Neural cell (in vitro differentiated cells): ENCODE data around the gene CLCN5. TPM values are rescaled to one million over a fixed set of nuclear protein-coding genes. Genes with fewer than 3 reads are reported as not detected.

Source experiments
- H2AFZ ChIP-seq: fragments of 200-600, 300-800 bp; sonication (generic), shearing (Covaris generic); 2 replicates; pipeline ENCODE4 v1.6.0; 2014; ENCODE audit warnings: low read depth, mild to moderate bottlenecking, antibody characterized with exemption, low read length, moderate library complexity
- H3F3A ChIP-seq: fragments of 200-600 bp; shearing (Covaris generic); 2 replicates; pipeline ENCODE4 v1.6.1; 2016; ENCODE audit warnings: mild to moderate bottlenecking, moderate library complexity, mixed read lengths, antibody characterized with exemption, low read length; ENCODE audit not compliant: insufficient read depth, poor library complexity, severe bottlenecking
- H3K27ac ChIP-seq: fragments of 200-600, 300-800 bp; sonication (generic), shearing (Covaris generic); 2 replicates; pipeline ENCODE4 v1.5.1; 2014; ENCODE audit warnings: mild to moderate bottlenecking, low read length, moderate library complexity
- H3K27me3 ChIP-seq: fragments of 300-800, 200-600 bp; sonication (generic), shearing (Covaris generic); 2 replicates; pipeline ENCODE4 v1.6.0; 2014; ENCODE audit warnings: mild to moderate bottlenecking, low read depth, low read length, moderate library complexity; ENCODE audit not compliant: insufficient read depth
- H3K36me3 ChIP-seq: fragments of 300-800, 200-600 bp; sonication (generic), shearing (Covaris generic); 2 replicates; pipeline ENCODE4 v1.5.1; 2014; ENCODE audit warnings: mild to moderate bottlenecking, antibody characterized with exemption, low read length, moderate library complexity; ENCODE audit not compliant: insufficient read depth
- H3K4me2 ChIP-seq: fragments of 300-800, 200-600 bp; sonication (generic), shearing (Covaris generic); 2 replicates; pipeline ENCODE4 v1.6.0; 2014; ENCODE audit warnings: mild to moderate bottlenecking, low read length
- H3K4me3 ChIP-seq: fragments of 300-800, 200-600 bp; sonication (generic), shearing (Covaris generic); 2 replicates; pipeline ENCODE4 v1.5.1; 2014; ENCODE audit warnings: mild to moderate bottlenecking, low read length, moderate library complexity
- H3K79me2 ChIP-seq: fragments of 200-600 bp; shearing (Covaris generic); replicated peaks from 2 replicates; pipeline ENCODE4 v1.6.0; 2014; ENCODE audit warnings: mild to moderate bottlenecking, low read length, moderate library complexity; ENCODE audit not compliant: insufficient read depth
- H3K9ac ChIP-seq: fragments of 300-800, 200-600 bp; sonication (generic), shearing (Covaris generic); 2 replicates; pipeline ENCODE4 v1.6.1; 2016; ENCODE audit warnings: mild to moderate bottlenecking, low read length, mixed read lengths
- H3K9me2 ChIP-seq: fragments of 200-600 bp; shearing (Covaris generic); 2 replicates; pipeline ENCODE4 v1.6.1; 2016; ENCODE audit warnings: mild to moderate bottlenecking, low read length, mixed read lengths; ENCODE audit not compliant: insufficient read depth
- H3K9me3 ChIP-seq: fragments of 200-600, 300-800 bp; sonication (generic), shearing (Covaris generic); 2 replicates; pipeline ENCODE4 v1.6.1; 2016; ENCODE audit warnings: mild to moderate bottlenecking, mixed run types, low read length, moderate library complexity, mixed read lengths
- H4K20me1 ChIP-seq: fragments of 200-600 bp; shearing (Covaris generic); 2 replicates; pipeline ENCODE4 v1.6.1; 2016; ENCODE audit warnings: mild to moderate bottlenecking, mixed run types; ENCODE audit not compliant: insufficient read depth
- EP300 ChIP-seq: fragments of 450-650 bp; conservative IDR thresholded peaks from 2 replicates; pipeline ENCODE4 v1.6.1; 2014; ENCODE audit warnings: antibody characterized with exemption, mild to moderate bottlenecking, moderate library complexity; ENCODE audit not compliant: poor library complexity, severe bottlenecking
- EZH2 ChIP-seq: fragments of 200-600, 300-800 bp; shearing (Covaris generic), sonication (generic); IDR thresholded peaks from 2 replicates; pipeline ENCODE4 v1.6.1; 2014; ENCODE audit warnings: antibody characterized with exemption, low read length, borderline replicate concordance, mild to moderate bottlenecking; ENCODE audit not compliant: insufficient read depth, poor library complexity, severe bottlenecking
- MXI1 ChIP-seq: fragments of 450-650 bp; conservative IDR thresholded peaks from 2 replicates; pipeline ENCODE4 v1.6.1; 2014; ENCODE audit warnings: antibody characterized with exemption, mild to moderate bottlenecking; ENCODE audit not compliant: poor library complexity, severe bottlenecking
- POLR2AphosphoS5 ChIP-seq: IDR thresholded peaks from 2 replicates; pipeline ENCODE4 v1.6.1; 2012
- RAD21 ChIP-seq: fragments of 450-650 bp; conservative IDR thresholded peaks from 2 replicates; pipeline ENCODE4 v1.6.1; 2014; ENCODE audit warnings: antibody characterized with exemption, mild to moderate bottlenecking, moderate library complexity
- SMC3 ChIP-seq: fragments of 450-650 bp; conservative IDR thresholded peaks from 2 replicates; pipeline ENCODE4 v1.6.1; 2014; ENCODE audit warnings: antibody characterized with exemption, mild to moderate bottlenecking, moderate library complexity; ENCODE audit not compliant: poor library complexity
- TAF1 ChIP-seq: IDR thresholded peaks from 2 replicates; pipeline ENCODE4 v1.6.1; 2012; ENCODE audit warnings: low read depth
- polyA plus RNA-seq: library from polyadenylated mRNA; depleted of rRNA; stranded (reverse); fragments of >200 nt; gene quantifications from 2 replicates; pipeline ENCODE4 v1.2.3, GENCODE V29; 2014
- TF ChIP-seq, protein P1 (sequence below): fragments of 450-650 bp; IDR thresholded peaks from 2 replicates; pipeline ENCODE4 v1.5.1; 2014; ENCODE audit warnings: antibody characterized with exemption, mild to moderate bottlenecking, moderate library complexity; ENCODE audit not compliant: poor library complexity, severe bottlenecking
- TF ChIP-seq, protein P2 (sequence below): IDR thresholded peaks from 2 replicates; pipeline ENCODE4 v1.6.1; 2012; ENCODE audit warnings: borderline replicate concordance

CLCN5 gene
- polyA plus RNA-seq, 1 donor from 2014 or later, result 13.1 TPM

DNA sequence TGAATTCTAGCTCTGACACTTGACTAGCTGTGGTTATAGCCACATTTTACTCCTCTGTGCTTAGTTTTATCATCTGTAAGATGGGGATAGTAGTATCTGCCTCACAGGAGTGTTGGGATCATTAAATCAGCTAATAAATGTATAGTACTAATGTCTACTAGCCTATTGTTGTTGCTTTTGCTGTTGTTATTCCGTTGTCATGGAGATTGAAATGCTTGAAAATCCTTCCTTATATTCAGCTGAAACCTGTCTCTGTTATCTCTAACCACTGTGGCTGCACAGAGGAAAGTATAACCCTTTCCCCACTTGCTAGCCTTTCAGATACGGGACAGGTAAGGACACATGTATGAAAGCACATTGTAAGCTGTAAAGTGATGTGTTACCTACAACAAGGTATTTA is 33.9 kb downstream of the CLCN5 start:
- H3K27me3 ChIP-seq, result no peaks in the 10 kb centered on the region
- H3K9me3 ChIP-seq, result no peaks in the 10 kb centered on the region
- no peaks in the 10 kb centered on the region for H3F3A ChIP-seq

DNA sequence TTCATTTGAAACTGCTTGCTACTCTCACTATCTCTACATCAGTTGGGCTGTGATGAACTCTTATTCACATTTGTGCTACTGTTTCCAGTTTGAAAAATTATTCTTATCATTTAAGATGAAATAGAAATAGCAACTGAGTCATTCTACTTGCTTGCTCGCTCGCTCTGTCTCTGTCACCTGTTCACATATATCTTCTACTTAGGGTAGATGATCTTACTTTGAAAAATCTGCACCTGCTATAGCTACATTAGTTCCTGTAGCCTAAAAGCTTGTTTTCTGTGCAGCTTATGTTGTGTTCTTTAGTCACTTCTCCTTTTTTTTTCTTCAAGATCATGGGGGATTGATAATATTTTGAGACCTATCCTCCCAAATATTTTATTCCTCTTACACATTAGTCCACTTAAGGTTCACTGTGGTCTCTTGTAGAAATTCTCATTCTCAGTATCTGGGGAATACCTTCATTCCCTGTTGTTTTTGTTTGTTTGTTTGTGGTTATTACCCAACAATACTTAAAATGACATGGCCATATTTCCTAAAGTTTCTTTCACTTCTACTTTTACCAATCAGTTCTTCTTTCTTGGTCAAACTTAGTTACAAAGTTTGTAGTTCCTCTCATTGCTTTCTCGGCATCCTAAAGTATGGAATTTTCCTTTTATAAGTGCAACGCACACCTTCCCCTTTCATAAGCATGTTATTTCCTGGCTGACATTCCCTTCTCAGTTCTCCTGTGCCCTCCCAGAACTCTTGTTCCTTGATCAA is 36.5 kb downstream of the CLCN5 start:
- no peaks in the 10 kb centered on the region for H3K36me3 ChIP-seq
- H3K27ac ChIP-seq, result no peak overlapping the region
- H3K4me3 ChIP-seq, result no peak overlapping the region
- H3K9me2 ChIP-seq, result no peaks in the 10 kb centered on the region
- no peak overlapping the region for H3K4me2 ChIP-seq
- H3K9ac ChIP-seq, result no peak overlapping the region
- H3K79me2 ChIP-seq, result no peaks in the 10 kb centered on the region
- H2AFZ ChIP-seq, result no peak overlapping the region
- no peaks in the 10 kb centered on the region for H3K9me3 ChIP-seq
- no peaks in the 10 kb centered on the region for H3F3A ChIP-seq
- TF ChIP-seq POLR2AphosphoS5, result no peak
- no peak for TF ChIP-seq MXI1
- TF ChIP-seq EZH2, result no peak
- no peak for TF ChIP-seq SMC3
- TF ChIP-seq TAF1, result no peak
- TF ChIP-seq, protein P1, sequence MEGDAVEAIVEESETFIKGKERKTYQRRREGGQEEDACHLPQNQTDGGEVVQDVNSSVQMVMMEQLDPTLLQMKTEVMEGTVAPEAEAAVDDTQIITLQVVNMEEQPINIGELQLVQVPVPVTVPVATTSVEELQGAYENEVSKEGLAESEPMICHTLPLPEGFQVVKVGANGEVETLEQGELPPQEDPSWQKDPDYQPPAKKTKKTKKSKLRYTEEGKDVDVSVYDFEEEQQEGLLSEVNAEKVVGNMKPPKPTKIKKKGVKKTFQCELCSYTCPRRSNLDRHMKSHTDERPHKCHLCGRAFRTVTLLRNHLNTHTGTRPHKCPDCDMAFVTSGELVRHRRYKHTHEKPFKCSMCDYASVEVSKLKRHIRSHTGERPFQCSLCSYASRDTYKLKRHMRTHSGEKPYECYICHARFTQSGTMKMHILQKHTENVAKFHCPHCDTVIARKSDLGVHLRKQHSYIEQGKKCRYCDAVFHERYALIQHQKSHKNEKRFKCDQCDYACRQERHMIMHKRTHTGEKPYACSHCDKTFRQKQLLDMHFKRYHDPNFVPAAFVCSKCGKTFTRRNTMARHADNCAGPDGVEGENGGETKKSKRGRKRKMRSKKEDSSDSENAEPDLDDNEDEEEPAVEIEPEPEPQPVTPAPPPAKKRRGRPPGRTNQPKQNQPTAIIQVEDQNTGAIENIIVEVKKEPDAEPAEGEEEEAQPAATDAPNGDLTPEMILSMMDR, result no peak
- TF ChIP-seq RAD21, result no peak
- no peak for TF ChIP-seq EP300
- TF ChIP-seq, protein P2, sequence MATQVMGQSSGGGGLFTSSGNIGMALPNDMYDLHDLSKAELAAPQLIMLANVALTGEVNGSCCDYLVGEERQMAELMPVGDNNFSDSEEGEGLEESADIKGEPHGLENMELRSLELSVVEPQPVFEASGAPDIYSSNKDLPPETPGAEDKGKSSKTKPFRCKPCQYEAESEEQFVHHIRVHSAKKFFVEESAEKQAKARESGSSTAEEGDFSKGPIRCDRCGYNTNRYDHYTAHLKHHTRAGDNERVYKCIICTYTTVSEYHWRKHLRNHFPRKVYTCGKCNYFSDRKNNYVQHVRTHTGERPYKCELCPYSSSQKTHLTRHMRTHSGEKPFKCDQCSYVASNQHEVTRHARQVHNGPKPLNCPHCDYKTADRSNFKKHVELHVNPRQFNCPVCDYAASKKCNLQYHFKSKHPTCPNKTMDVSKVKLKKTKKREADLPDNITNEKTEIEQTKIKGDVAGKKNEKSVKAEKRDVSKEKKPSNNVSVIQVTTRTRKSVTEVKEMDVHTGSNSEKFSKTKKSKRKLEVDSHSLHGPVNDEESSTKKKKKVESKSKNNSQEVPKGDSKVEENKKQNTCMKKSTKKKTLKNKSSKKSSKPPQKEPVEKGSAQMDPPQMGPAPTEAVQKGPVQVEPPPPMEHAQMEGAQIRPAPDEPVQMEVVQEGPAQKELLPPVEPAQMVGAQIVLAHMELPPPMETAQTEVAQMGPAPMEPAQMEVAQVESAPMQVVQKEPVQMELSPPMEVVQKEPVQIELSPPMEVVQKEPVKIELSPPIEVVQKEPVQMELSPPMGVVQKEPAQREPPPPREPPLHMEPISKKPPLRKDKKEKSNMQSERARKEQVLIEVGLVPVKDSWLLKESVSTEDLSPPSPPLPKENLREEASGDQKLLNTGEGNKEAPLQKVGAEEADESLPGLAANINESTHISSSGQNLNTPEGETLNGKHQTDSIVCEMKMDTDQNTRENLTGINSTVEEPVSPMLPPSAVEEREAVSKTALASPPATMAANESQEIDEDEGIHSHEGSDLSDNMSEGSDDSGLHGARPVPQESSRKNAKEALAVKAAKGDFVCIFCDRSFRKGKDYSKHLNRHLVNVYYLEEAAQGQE, result no peak
- H4K20me1 ChIP-seq, result no peaks in the 10 kb centered on the region
- no peaks in the 10 kb centered on the region for H3K27me3 ChIP-seq

More for the DNA sequence above, 33.9 kb downstream of the CLCN5 start:
- Histone ChIP-seq H3K4me3 (no peak overlapping the region), H3K27ac (no peak overlapping the region), H2AFZ (no peak overlapping the region), H3K9me2 (no peaks in the 10 kb centered on the region), H3K36me3 (no peaks in the 10 kb centered on the region), H4K20me1 (no peaks in the 10 kb centered on the region), H3K79me2 (no peaks in the 10 kb centered on the region), H3K4me2 (no peak overlapping the region), H3K9ac (no peak overlapping the region)
- no peak for TF ChIP-seq RAD21
- TF ChIP-seq, protein P2, result no peak
- TF ChIP-seq EP300, result no peak
- TF ChIP-seq MXI1, result no peak
- TF ChIP-seq POLR2AphosphoS5, result no peak
- TF ChIP-seq TAF1, result no peak
- TF ChIP-seq, protein P1, result no peak
- no peak for TF ChIP-seq SMC3
